ENCODE measurements around the gene CDKAL1.

Gene CDKAL1

GRCh38 chr6:20875369-20875963, 341.2 kb downstream of the CDKAL1 start:
- no peak for DNase-seq (ENCODE audit: low read depth in 2 of 2)

- DNase-seq (ENCODE audit: low read depth in 2 of 2), result no peak
These were observed 341.8 kb downstream of the CDKAL1 start for GRCh38 chr6:20876036-20876435.

- DNase-seq (ENCODE audit: low read depth in 2 of 2), result no peak
These were observed 342.3 kb downstream of the CDKAL1 start for GRCh38 chr6:20876561-20876960.

GRCh38 chr6:20877008-20877937, 343.0 kb downstream of the CDKAL1 start:
- DNase-seq (ENCODE audit: low read depth in 2 of 2), result peak; percentile 22 to 34

GRCh38 chr6:20879121-20879520, 344.9 kb downstream of the CDKAL1 start:
- DNase-seq (ENCODE audit: low read depth in 2 of 2), result no peak

GRCh38 chr6:20879526-20879925, 345.3 kb downstream of the CDKAL1 start:
- no peak for DNase-seq (ENCODE audit: low read depth in 2 of 2)

- DNase-seq (ENCODE audit: low read depth in 2 of 2), result no peak
These were observed 347.1 kb downstream of the CDKAL1 start for GRCh38 chr6:20881365-20881764.

- no peak for DNase-seq (ENCODE audit: low read depth in 2 of 2)
These were observed 347.8 kb downstream of the CDKAL1 start for GRCh38 chr6:20882014-20882413.

GRCh38 chr6:20885076-20885475, 350.8 kb downstream of the CDKAL1 start:
- no peak for DNase-seq (ENCODE audit: low read depth in 2 of 2)

- no peak for DNase-seq (ENCODE audit: low read depth in 2 of 2)
These were observed 356.9 kb downstream of the CDKAL1 start for GRCh38 chr6:20891161-20891560.

- DNase-seq (ENCODE audit: low read depth in 2 of 2), result no peak
These were observed 358.1 kb downstream of the CDKAL1 start for GRCh38 chr6:20892365-20892764.

GRCh38 chr6:20893412-20893811, 359.2 kb downstream of the CDKAL1 start:
- no peak for DNase-seq (ENCODE audit: low read depth in 2 of 2)

GRCh38 chr6:20900389-20901160, 366.3 kb downstream of the CDKAL1 start:
- DNase-seq (ENCODE audit: low read depth in 2 of 2), result no peak

GRCh38 chr6:20905377-20905776, 371.1 kb downstream of the CDKAL1 start:
- DNase-seq (ENCODE audit: low read depth in 2 of 2), result no peak

- no peak for DNase-seq (ENCODE audit: low read depth in 2 of 2)
These were observed 372.7 kb downstream of the CDKAL1 start for GRCh38 chr6:20906945-20907344.

- no peak for DNase-seq (ENCODE audit: low read depth in 2 of 2)
These were observed 373.3 kb downstream of the CDKAL1 start for GRCh38 chr6:20907486-20908071.

- DNase-seq (ENCODE audit: low read depth in 2 of 2), result no peak
These were observed 375.4 kb downstream of the CDKAL1 start for GRCh38 chr6:20909621-20910020.

- no peak for DNase-seq (ENCODE audit: low read depth in 2 of 2)
These were observed 377.5 kb downstream of the CDKAL1 start for GRCh38 chr6:20911712-20912111.

- no peak for DNase-seq (ENCODE audit: low read depth in 2 of 2)
These were observed 380.9 kb downstream of the CDKAL1 start for GRCh38 chr6:20915156-20915555.

- DNase-seq (ENCODE audit: low read depth in 2 of 2), result no peak
These were observed 381.4 kb downstream of the CDKAL1 start for GRCh38 chr6:20915626-20916025.

- no peak for DNase-seq (ENCODE audit: low read depth in 2 of 2)
These were observed 381.8 kb downstream of the CDKAL1 start for GRCh38 chr6:20916086-20916485.

GRCh38 chr6:20918868-20919267, 384.6 kb downstream of the CDKAL1 start:
- no peak for DNase-seq (ENCODE audit: low read depth in 2 of 2)

Data from stimulated activated CD8-positive, alpha-beta memory T cell treated with anti-CD3 and anti-CD28 coated beads, Interleukin-15, amount 100 ng/mL, for 48 hours (primary cell).